ENCODE results near the gene TJP1.

DNA sequence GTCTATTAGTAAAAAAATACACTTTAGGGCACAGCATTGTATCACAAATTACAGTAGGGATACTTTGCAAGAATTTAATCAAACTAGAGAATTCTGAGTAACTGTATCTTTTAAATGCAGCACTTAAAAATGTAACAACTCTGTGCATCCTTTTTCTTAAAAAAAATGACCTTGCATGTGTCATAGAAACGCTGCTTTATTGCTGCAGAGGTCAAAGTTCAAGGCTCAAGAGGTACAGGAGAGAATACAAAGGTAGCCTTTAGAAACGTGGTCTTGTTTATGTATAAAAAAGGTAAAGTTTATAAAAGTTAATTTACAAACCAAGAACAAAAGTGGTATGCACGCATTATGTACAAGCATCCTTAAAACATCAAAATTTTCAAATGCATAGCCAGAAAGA lies 122.0 kb downstream of the TJP1 start:
- TF ChIP-seq, protein P1, sequence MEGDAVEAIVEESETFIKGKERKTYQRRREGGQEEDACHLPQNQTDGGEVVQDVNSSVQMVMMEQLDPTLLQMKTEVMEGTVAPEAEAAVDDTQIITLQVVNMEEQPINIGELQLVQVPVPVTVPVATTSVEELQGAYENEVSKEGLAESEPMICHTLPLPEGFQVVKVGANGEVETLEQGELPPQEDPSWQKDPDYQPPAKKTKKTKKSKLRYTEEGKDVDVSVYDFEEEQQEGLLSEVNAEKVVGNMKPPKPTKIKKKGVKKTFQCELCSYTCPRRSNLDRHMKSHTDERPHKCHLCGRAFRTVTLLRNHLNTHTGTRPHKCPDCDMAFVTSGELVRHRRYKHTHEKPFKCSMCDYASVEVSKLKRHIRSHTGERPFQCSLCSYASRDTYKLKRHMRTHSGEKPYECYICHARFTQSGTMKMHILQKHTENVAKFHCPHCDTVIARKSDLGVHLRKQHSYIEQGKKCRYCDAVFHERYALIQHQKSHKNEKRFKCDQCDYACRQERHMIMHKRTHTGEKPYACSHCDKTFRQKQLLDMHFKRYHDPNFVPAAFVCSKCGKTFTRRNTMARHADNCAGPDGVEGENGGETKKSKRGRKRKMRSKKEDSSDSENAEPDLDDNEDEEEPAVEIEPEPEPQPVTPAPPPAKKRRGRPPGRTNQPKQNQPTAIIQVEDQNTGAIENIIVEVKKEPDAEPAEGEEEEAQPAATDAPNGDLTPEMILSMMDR (IDR thresholded peaks at IDR 0.05) = no peak
- no peak for TF ChIP-seq POLR2A (IDR thresholded peaks at IDR 0.05)

Measured in suprapubic skin (tissue), 3 donors.